Endothelial cell of umbilical vein (primary cell): ENCODE results near the gene DIS3L2. TPM values are rescaled to one million over a fixed set of nuclear protein-coding genes. Genes with fewer than 3 reads are reported as not detected.

Experiments used
- BruUV-seq: library from RNA; stranded (reverse); fragments of 400-500 nt; replicated peaks from 2 replicates; lab custom pipeline; 2021; lab: Mats Ljungman, UMichigan
- CTCF ChIA-PET: fragments of 300-600, 350-600 bp; sonication (Branson Sonifier 250); formaldehyde crosslinking; loops from one replicate; lab custom pipeline; 2021; ENCODE audit warnings: antibody characterized with exemption, inconsistent platforms; lab: Charles Lee
- POLR2A ChIA-PET: fragments of 300-600, 350-600 bp; sonication (Branson Sonifier 250); formaldehyde crosslinking; loops from one replicate; lab custom pipeline; 2021; ENCODE audit warnings: antibody characterized with exemption, inconsistent platforms; lab: Charles Lee
- DNase-seq: peaks from one replicate; pipeline ENCODE4 v3.0.0-alpha.2; 2011; ENCODE audit warnings: low read depth, low spot score
- FAIRE-seq: peaks from 2 replicates; lab custom pipeline; 2011; peaks lifted over from hg19 to GRCh38; lab: Jason Lieb, UNC
- H2AFZ ChIP-seq: 2 replicates; pipeline ENCODE4 v1.6.0; 2012; ENCODE audit warnings: low read depth, low read length, control low read depth, inconsistent platforms
- H3K27ac ChIP-seq: 2 replicates; pipeline ENCODE4 v1.5.1; 2011; ENCODE audit warnings: low read depth, mild to moderate bottlenecking, control low read depth, low read length, moderate library complexity; ENCODE audit not compliant: insufficient read depth
- H3K27me3 ChIP-seq, 2 experiments: 2 replicates each; pipeline versions ENCODE4 v1.6.0 to v1.6.1; 2011; ENCODE audit warnings: low read length in 2 of 2, mixed read lengths in 1 of 2; ENCODE audit not compliant: control insufficient read depth in 2 of 2, insufficient read depth in 2 of 2
- H3K36me3 ChIP-seq, 2 experiments: 2 replicates in 1 of 2; 3 replicates in 1 of 2; pipeline ENCODE4 v1.5.1; 2011; ENCODE audit warnings: low read length in 2 of 2, mild to moderate bottlenecking in 1 of 2, moderate library complexity in 1 of 2; ENCODE audit not compliant: control insufficient read depth in 2 of 2, insufficient read depth in 2 of 2; ENCODE audit errors: extremely low read depth in 1 of 2
- H3K4me1 ChIP-seq: 3 replicates; pipeline ENCODE4 v1.5.1; 2011; ENCODE audit warnings: mild to moderate bottlenecking, low read length; ENCODE audit not compliant: control insufficient read depth, insufficient read depth; ENCODE audit errors: extremely low read depth
- H3K4me2 ChIP-seq: 2 replicates; pipeline ENCODE4 v1.6.1; 2011; ENCODE audit warnings: low read length, control low read depth, mixed read lengths; ENCODE audit not compliant: insufficient read depth
- H3K4me3 ChIP-seq, 3 experiments: fragments of 200-600 bp in 1 of 3; sonication (generic), shearing (Covaris generic) in 1 of 3; replicated peaks in 1 of 3; 2 replicates each; pipeline ENCODE4 v1.5.1; 2011 to 2016; ENCODE audit warnings: control low read depth in 3 of 3, low read length in 3 of 3, mild to moderate bottlenecking in 2 of 3, inconsistent platforms in 1 of 3, low read depth in 1 of 3, moderate library complexity in 1 of 3; ENCODE audit not compliant: insufficient read depth in 1 of 3
- H3K79me2 ChIP-seq: 2 replicates; pipeline ENCODE4 v1.6.0; 2012; ENCODE audit warnings: low read length, inconsistent platforms; ENCODE audit not compliant: control insufficient read depth, insufficient read depth
- H3K9ac ChIP-seq: replicated peaks from 2 replicates; pipeline ENCODE3; 2011; ENCODE audit warnings: low read length, control low read depth; ENCODE audit not compliant: insufficient read depth; ENCODE audit errors: extremely low read depth
- H3K9me1 ChIP-seq: replicated peaks from 3 replicates; pipeline ENCODE4 v1.6.0; 2011; ENCODE audit warnings: mild to moderate bottlenecking, low read length; ENCODE audit not compliant: control insufficient read depth, insufficient read depth; ENCODE audit errors: extremely low read depth
- H3K9me3 ChIP-seq: replicated peaks from 2 replicates; pipeline ENCODE4 v1.5.1; 2012; ENCODE audit warnings: low read length, inconsistent platforms; ENCODE audit not compliant: control insufficient read depth, insufficient read depth
- H4K20me1 ChIP-seq: replicated peaks from 2 replicates; pipeline ENCODE3; 2011; ENCODE audit warnings: mild to moderate bottlenecking, low read length; ENCODE audit not compliant: control insufficient read depth, insufficient read depth; ENCODE audit errors: extremely low read depth
- CTCF ChIP-seq, 2 donors: IDR thresholded peaks; 1 replicate in 1 of 2; 2 replicates in 1 of 2; pipeline ENCODE4 v1.5.1; 2011; ENCODE audit warnings: low read length in 2 of 2, mild to moderate bottlenecking in 2 of 2, moderate library complexity in 2 of 2, control low read depth in 1 of 2, inconsistent platforms in 1 of 2, low read depth in 1 of 2; ENCODE audit not compliant: insufficient read depth in 1 of 2; ENCODE audit errors: extremely low read depth in 1 of 2
- EZH2 ChIP-seq: IDR thresholded peaks from 2 replicates; pipeline ENCODE4 v1.6.1; 2012; ENCODE audit warnings: borderline replicate concordance, low read depth, mild to moderate bottlenecking, moderate library complexity, low read length, inconsistent platforms; ENCODE audit not compliant: severe bottlenecking
- FOS ChIP-seq: IDR thresholded peaks from 2 replicates; pipeline ENCODE4 v1.6.1; 2011; ENCODE audit warnings: mild to moderate bottlenecking, low read length, moderate library complexity, borderline replicate concordance; ENCODE audit not compliant: insufficient read depth
- GATA2 ChIP-seq: IDR thresholded peaks from 2 replicates; pipeline ENCODE4 v1.7.0; 2011; ENCODE audit warnings: low read depth, mild to moderate bottlenecking, moderate library complexity, mixed read lengths, low read length; ENCODE audit not compliant: insufficient read length, insufficient read depth
- JUN ChIP-seq: IDR thresholded peaks from 2 replicates; pipeline ENCODE4 v1.6.1; 2011; ENCODE audit warnings: borderline replicate concordance, low read depth; ENCODE audit not compliant: insufficient read length, insufficient read depth
- MAX ChIP-seq: IDR thresholded peaks from 2 replicates; pipeline ENCODE4 v1.6.1; 2011; ENCODE audit not compliant: insufficient read depth, insufficient read length
- MYC ChIP-seq: IDR thresholded peaks from one replicate; pipeline ENCODE4 v1.6.1; 2011; ENCODE audit warnings: mild to moderate bottlenecking, low read depth, low read length
- POLR2A ChIP-seq: IDR thresholded peaks from 2 replicates; pipeline ENCODE4 v1.6.1; 2012; ENCODE audit warnings: low read depth, mild to moderate bottlenecking, control low read depth, low read length
- POLR2AphosphoS5 ChIP-seq: IDR thresholded peaks from 2 replicates; pipeline ENCODE4 v1.6.1; 2012; ENCODE audit warnings: low read depth, mild to moderate bottlenecking, control low read depth, low read length, moderate library complexity; ENCODE audit not compliant: insufficient read depth
- dilution Hi-C: fragments of 300-500 bp; cut with MboI; formaldehyde crosslinking; loops from one replicate; pipeline ENCODE4 v1.15.0; 2019; ENCODE audit warnings: low sequenced_read_pairs; ENCODE audit not compliant: extremely low pct_ligation_motif_present
- intact Hi-C: fragments of 100-400 bp; cut with micrococcal nuclease; formaldehyde crosslinking; loops from one replicate; pipeline ENCODE4 v1.10.0; 2022
- polyA plus RNA-seq, 4 experiments: library from polyadenylated mRNA; depleted of rRNA in 3 of 4; stranded (reverse) in 3 of 4; unstranded in 1 of 4; fragments of >200 nt; gene quantifications; 2 replicates each; pipeline versions ENCODE4 v1.2.1 to v1.2.3, GENCODE V29; 2011 to 2012; ENCODE audit warnings: missing spikeins in 1 of 4
- total RNA-seq: library from RNA; stranded (reverse); gene quantifications from 2 replicates; pipeline ENCODE4 v1.2.3, GENCODE V29; 2021

DIS3L2 gene
- total and polyA plus RNA-seq, 2 donors (not counting 3 experiments of a cell fraction or from before 2014, with no cell fraction given), result 14.6 to 31.2 TPM

GRCh38 chr2:232280341-232280740, 318.8 kb downstream of the DIS3L2 start:
- dilution Hi-C loops (no loop called here), intact Hi-C loops (no loop called here)
- no peaks in the 10 kb centered on the region for H3K9me3 ChIP-seq
- ChIA-PET CTCF (interaction anchor here (0.9 kb wide), 1 partner anchor 12 kb away, joined by 3 read pairs; no protein-coding TSS in a partner anchor), POLR2A (no interaction called here)
- no TSS peak for BruUV-seq
- DNase-seq (no peak), FAIRE-seq (no peak)
- TF ChIP-seq EZH2 (no peak), POLR2AphosphoS5 (no peak), GATA2 (no peak), JUN (no peak), CTCF (IDR thresholded peaks at IDR 0.05; ENCODE audit: extremely low read depth in 1 of 2, insufficient read depth in 1 of 2, low read depth in 1 of 2, low read length in 2 of 2) (no peak), POLR2A (no peak), FOS (no peak), MYC (no peak), MAX (no peak)
- H3K36me3 ChIP-seq, result no peaks in the 10 kb centered on the region
- no peak overlapping the region for H2AFZ ChIP-seq
- no peaks in the 10 kb centered on the region for H3K4me1 ChIP-seq
- H3K4me2 ChIP-seq, result no peak overlapping the region
- H3K9ac ChIP-seq, result no peak overlapping the region
- no peak overlapping the region for H3K27ac ChIP-seq
- H4K20me1 ChIP-seq, result no peaks in the 10 kb centered on the region
- H3K4me3 ChIP-seq, result no peak overlapping the region
- no peaks in the 10 kb centered on the region for H3K27me3 ChIP-seq
- no peaks in the 10 kb centered on the region for H3K9me1 ChIP-seq
- no peaks in the 10 kb centered on the region for H3K79me2 ChIP-seq
